K562 (cell line): ENCODE data around the gene IGFBP4. TPM values are rescaled to one million over a fixed set of nuclear protein-coding genes. Genes with fewer than 3 reads are reported as not detected.

Source experiments
- ARID1B ChIP-seq: fragments of 450-650 bp; IDR thresholded peaks from 2 replicates; pipeline ENCODE4 v1.6.1; 2016; ENCODE audit warnings: antibody characterized with exemption, mild to moderate bottlenecking, inconsistent platforms
- CCNT2 ChIP-seq: IDR thresholded peaks from 2 replicates; pipeline ENCODE4 v1.6.1; 2011; ENCODE audit warnings: borderline replicate concordance, low read depth, mild to moderate bottlenecking, moderate library complexity, mixed read lengths, low read length; ENCODE audit not compliant: insufficient read length; ENCODE audit errors: extremely low read depth
- CREM ChIP-seq: IDR thresholded peaks from 2 replicates; pipeline ENCODE4 v1.6.1; 2014; ENCODE audit warnings: antibody characterized with exemption, low read depth
- FOXA1 ChIP-seq: fragments of 450-650 bp; IDR thresholded peaks from 2 replicates; pipeline ENCODE4 v1.6.1; 2016; ENCODE audit warnings: mild to moderate bottlenecking, borderline replicate concordance
- FOXJ2 ChIP-seq: fragments of 200-800 bp; sonication (Bioruptor generic); IDR thresholded peaks from 2 replicates; pipeline ENCODE4 v1.6.1; 2016; ENCODE audit warnings: missing genetic modification characterization, missing compliant biosample characterization
- HNRNPK ChIP-seq: fragments of 200-400 bp; formaldehyde crosslinking; IDR thresholded peaks from one replicate; pipeline ENCODE4 v1.6.1; 2018; ENCODE audit warnings: mild to moderate bottlenecking, low read depth, low read length; ENCODE audit not compliant: poor library complexity, severe bottlenecking
- KDM1A ChIP-seq, 2 experiments: fragments of 450-650 bp; IDR thresholded peaks; 2 replicates each; pipeline ENCODE4 v1.6.1; 2016; ENCODE audit warnings: mild to moderate bottlenecking in 2 of 2
- NR4A1 ChIP-seq, 2 experiments: fragments of 250-450 bp in 1 of 2; fragments of 450-650 bp in 1 of 2; sonication (Bioruptor Pico) in 1 of 2; IDR thresholded peaks; 2 replicates each; pipeline versions ENCODE4 v1.4.0 to v1.6.1; 2016 to 2020; ENCODE audit warnings: mild to moderate bottlenecking in 2 of 2, missing compliant biosample characterization in 1 of 2, missing genetic modification characterization in 1 of 2, moderate library complexity in 1 of 2
- PHF21A ChIP-seq: fragments of 450-650 bp; IDR thresholded peaks from 2 replicates; pipeline ENCODE4 v1.6.1; 2017; ENCODE audit warnings: low read depth, borderline replicate concordance
- POLR2G ChIP-seq: fragments of 200-400 bp; formaldehyde crosslinking; IDR thresholded peaks from 2 replicates; pipeline ENCODE4 v1.6.1; 2017; ENCODE audit warnings: low read depth, mild to moderate bottlenecking, antibody characterized with exemption, low read length, moderate library complexity
- SAFB2 ChIP-seq: fragments of 200-400 bp; formaldehyde crosslinking; IDR thresholded peaks from 2 replicates; pipeline ENCODE4 v1.6.1; 2018; ENCODE audit warnings: borderline replicate concordance, low read length, low read depth, moderate library complexity; ENCODE audit not compliant: severe bottlenecking
- polyA plus RNA-seq, 8 experiments: library from polyadenylated mRNA; depleted of rRNA in 4 of 8; stranded (reverse) in 5 of 8; unstranded in 3 of 8; fragments of >200 nt; fragmentation: Nextera tagmentation in 2 of 8; fragmentation: Illumina TruSeq in 1 of 8; extraction: Ambion mirVana in 2 of 8; extraction: Trizol in 1 of 8; gene quantifications; 2 replicates each; pipeline versions ENCODE4 v1.2.1 to v1.2.3, GENCODE V29; 2011 to 2014; ENCODE audit warnings: inconsistent platforms in 1 of 8, missing spikeins in 1 of 8
- total RNA-seq, 7 experiments: library from RNA; depleted of rRNA in 6 of 7; stranded (reverse); fragments of >200 nt in 6 of 7; fragmentation: Illumina TruSeq in 2 of 7; extraction: Trizol in 2 of 7; gene quantifications; 2 replicates each; pipeline versions ENCODE4 v1.2.1 to v1.2.3, GENCODE V29; 2011 to 2021; ENCODE audit warnings: low replicate concordance in 1 of 7
- TF ChIP-seq, protein P1 (sequence below): IDR thresholded peaks from 2 replicates; pipeline ENCODE4 v1.6.1; 2011; ENCODE audit warnings: borderline replicate concordance, low read depth, mild to moderate bottlenecking, moderate library complexity, low read length; ENCODE audit not compliant: insufficient read depth, poor library complexity, severe bottlenecking
- TF ChIP-seq, protein P2 (sequence below): fragments of 450-650 bp; IDR thresholded peaks from 2 replicates; pipeline ENCODE4 v1.6.1; 2016; ENCODE audit warnings: mild to moderate bottlenecking, moderate library complexity

The IGFBP4 gene
- total and polyA plus RNA-seq, 9 of the 15 experiments (the other 6 are each of a cell fraction or from before 2014, with no cell fraction given): 8.8 to 99.8 (median 18.6) TPM

- TF ChIP-seq, protein P1, sequence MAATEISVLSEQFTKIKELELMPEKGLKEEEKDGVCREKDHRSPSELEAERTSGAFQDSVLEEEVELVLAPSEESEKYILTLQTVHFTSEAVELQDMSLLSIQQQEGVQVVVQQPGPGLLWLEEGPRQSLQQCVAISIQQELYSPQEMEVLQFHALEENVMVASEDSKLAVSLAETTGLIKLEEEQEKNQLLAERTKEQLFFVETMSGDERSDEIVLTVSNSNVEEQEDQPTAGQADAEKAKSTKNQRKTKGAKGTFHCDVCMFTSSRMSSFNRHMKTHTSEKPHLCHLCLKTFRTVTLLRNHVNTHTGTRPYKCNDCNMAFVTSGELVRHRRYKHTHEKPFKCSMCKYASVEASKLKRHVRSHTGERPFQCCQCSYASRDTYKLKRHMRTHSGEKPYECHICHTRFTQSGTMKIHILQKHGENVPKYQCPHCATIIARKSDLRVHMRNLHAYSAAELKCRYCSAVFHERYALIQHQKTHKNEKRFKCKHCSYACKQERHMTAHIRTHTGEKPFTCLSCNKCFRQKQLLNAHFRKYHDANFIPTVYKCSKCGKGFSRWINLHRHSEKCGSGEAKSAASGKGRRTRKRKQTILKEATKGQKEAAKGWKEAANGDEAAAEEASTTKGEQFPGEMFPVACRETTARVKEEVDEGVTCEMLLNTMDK: peak; percentile 88
- TF ChIP-seq CCNT2 (peak; percentile 48), ARID1B (no peak), FOXJ2 (tag) (no peak), FOXA1 (no peak), CREM (0 out of 2 replicates have a peak, but pooled peaks have one; percentile 26), HNRNPK (peak; percentile 30), PHF21A (no peak), KDM1A (IDR thresholded peaks at IDR 0.05) (peak in 1 of 2 experiments; percentile 90; a peak in 2 of 4 replicates), SAFB2 (no peak), NR4A1 (CRISPR knock-in tag; IDR thresholded peaks at IDR 0.05) (no peak), NR4A1 (tag; IDR thresholded peaks at IDR 0.05) (peak; percentile 68; the same call in 1 of the 2 replicates), POLR2G (peak; percentile 85)
- TF ChIP-seq, protein P2, sequence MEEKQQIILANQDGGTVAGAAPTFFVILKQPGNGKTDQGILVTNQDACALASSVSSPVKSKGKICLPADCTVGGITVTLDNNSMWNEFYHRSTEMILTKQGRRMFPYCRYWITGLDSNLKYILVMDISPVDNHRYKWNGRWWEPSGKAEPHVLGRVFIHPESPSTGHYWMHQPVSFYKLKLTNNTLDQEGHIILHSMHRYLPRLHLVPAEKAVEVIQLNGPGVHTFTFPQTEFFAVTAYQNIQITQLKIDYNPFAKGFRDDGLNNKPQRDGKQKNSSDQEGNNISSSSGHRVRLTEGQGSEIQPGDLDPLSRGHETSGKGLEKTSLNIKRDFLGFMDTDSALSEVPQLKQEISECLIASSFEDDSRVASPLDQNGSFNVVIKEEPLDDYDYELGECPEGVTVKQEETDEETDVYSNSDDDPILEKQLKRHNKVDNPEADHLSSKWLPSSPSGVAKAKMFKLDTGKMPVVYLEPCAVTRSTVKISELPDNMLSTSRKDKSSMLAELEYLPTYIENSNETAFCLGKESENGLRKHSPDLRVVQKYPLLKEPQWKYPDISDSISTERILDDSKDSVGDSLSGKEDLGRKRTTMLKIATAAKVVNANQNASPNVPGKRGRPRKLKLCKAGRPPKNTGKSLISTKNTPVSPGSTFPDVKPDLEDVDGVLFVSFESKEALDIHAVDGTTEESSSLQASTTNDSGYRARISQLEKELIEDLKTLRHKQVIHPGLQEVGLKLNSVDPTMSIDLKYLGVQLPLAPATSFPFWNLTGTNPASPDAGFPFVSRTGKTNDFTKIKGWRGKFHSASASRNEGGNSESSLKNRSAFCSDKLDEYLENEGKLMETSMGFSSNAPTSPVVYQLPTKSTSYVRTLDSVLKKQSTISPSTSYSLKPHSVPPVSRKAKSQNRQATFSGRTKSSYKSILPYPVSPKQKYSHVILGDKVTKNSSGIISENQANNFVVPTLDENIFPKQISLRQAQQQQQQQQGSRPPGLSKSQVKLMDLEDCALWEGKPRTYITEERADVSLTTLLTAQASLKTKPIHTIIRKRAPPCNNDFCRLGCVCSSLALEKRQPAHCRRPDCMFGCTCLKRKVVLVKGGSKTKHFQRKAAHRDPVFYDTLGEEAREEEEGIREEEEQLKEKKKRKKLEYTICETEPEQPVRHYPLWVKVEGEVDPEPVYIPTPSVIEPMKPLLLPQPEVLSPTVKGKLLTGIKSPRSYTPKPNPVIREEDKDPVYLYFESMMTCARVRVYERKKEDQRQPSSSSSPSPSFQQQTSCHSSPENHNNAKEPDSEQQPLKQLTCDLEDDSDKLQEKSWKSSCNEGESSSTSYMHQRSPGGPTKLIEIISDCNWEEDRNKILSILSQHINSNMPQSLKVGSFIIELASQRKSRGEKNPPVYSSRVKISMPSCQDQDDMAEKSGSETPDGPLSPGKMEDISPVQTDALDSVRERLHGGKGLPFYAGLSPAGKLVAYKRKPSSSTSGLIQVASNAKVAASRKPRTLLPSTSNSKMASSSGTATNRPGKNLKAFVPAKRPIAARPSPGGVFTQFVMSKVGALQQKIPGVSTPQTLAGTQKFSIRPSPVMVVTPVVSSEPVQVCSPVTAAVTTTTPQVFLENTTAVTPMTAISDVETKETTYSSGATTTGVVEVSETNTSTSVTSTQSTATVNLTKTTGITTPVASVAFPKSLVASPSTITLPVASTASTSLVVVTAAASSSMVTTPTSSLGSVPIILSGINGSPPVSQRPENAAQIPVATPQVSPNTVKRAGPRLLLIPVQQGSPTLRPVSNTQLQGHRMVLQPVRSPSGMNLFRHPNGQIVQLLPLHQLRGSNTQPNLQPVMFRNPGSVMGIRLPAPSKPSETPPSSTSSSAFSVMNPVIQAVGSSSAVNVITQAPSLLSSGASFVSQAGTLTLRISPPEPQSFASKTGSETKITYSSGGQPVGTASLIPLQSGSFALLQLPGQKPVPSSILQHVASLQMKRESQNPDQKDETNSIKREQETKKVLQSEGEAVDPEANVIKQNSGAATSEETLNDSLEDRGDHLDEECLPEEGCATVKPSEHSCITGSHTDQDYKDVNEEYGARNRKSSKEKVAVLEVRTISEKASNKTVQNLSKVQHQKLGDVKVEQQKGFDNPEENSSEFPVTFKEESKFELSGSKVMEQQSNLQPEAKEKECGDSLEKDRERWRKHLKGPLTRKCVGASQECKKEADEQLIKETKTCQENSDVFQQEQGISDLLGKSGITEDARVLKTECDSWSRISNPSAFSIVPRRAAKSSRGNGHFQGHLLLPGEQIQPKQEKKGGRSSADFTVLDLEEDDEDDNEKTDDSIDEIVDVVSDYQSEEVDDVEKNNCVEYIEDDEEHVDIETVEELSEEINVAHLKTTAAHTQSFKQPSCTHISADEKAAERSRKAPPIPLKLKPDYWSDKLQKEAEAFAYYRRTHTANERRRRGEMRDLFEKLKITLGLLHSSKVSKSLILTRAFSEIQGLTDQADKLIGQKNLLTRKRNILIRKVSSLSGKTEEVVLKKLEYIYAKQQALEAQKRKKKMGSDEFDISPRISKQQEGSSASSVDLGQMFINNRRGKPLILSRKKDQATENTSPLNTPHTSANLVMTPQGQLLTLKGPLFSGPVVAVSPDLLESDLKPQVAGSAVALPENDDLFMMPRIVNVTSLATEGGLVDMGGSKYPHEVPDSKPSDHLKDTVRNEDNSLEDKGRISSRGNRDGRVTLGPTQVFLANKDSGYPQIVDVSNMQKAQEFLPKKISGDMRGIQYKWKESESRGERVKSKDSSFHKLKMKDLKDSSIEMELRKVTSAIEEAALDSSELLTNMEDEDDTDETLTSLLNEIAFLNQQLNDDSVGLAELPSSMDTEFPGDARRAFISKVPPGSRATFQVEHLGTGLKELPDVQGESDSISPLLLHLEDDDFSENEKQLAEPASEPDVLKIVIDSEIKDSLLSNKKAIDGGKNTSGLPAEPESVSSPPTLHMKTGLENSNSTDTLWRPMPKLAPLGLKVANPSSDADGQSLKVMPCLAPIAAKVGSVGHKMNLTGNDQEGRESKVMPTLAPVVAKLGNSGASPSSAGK: peak; percentile 75
These were observed at the start of gene IGFBP4 (continued) for GRCh38 chr17:40443196-40443987.
